Activated T-helper 17 cell treated with anti-CD3 and anti-CD28 coated beads, Interleukin-2, amount 50 U/mL, for 72 hours (primary cell): ENCODE measurements around the gene TMEM138. TPM values are rescaled to one million over a fixed set of nuclear protein-coding genes. Genes with fewer than 3 reads are reported as not detected.

ENCODE experiments used
- ATAC-seq: fragments of 150-1000 bp; cut with Tn5 transposase; replicated peaks from 2 replicates; pipeline ENCODE4 v1.10.0; 2021; ENCODE audit warnings: mild to moderate bottlenecking, moderate library complexity
- H3K27ac Mint-ChIP-seq: one replicate; pipeline ENCODE4 v1.8.0; 2022; ENCODE audit warnings: mixed read lengths
- H3K27me3 Mint-ChIP-seq: one replicate; pipeline ENCODE4 v1.8.0; 2022; ENCODE audit warnings: mixed read lengths
- H3K36me3 Mint-ChIP-seq: one replicate; pipeline ENCODE4 v1.8.0; 2022; ENCODE audit warnings: low read depth, mild to moderate bottlenecking, mixed read lengths
- H3K4me1 Mint-ChIP-seq: one replicate; pipeline ENCODE4 v1.8.0; 2022; ENCODE audit warnings: mixed read lengths
- H3K4me3 Mint-ChIP-seq: one replicate; pipeline ENCODE4 v1.8.0; 2022; ENCODE audit warnings: mild to moderate bottlenecking, mixed read lengths
- H3K9me3 Mint-ChIP-seq: one replicate; pipeline ENCODE4 v1.8.0; 2022; ENCODE audit warnings: mixed read lengths
- total RNA-seq, 2 donors: library from RNA; stranded (reverse); gene quantifications; one replicate each; pipeline ENCODE4 v1.2.3, GENCODE V29; 2022

The TMEM138 gene
- total RNA-seq, 2 donors from 2014 or later: 30.6 to 47.9 TPM

- Mint-ChIP-seq H3K9me3 (no peaks in the 10 kb centered on the region), H3K4me1 (peaks cover 12% of the 10 kb centered on the region), H3K4me3 (peak overlapping the region; percentile 91), H3K27ac (peak overlapping the region; percentile 94), H3K27me3 (no peaks in the 10 kb centered on the region), H3K36me3 (peaks cover 33% of the 10 kb centered on the region)
- no peak for ATAC-seq
These were observed 30.9 kb downstream of the TMEM138 start for GRCh38 chr11:61392981-61393595.

GRCh38 chr11:61401173-61401572 is 39.0 kb downstream of the TMEM138 start:
- peak overlapping the region; percentile 64 for H3K27ac Mint-ChIP-seq
- no peak overlapping the region for H3K4me3 Mint-ChIP-seq
- peaks cover 87% of the 10 kb centered on the region for H3K36me3 Mint-ChIP-seq
- no peak for ATAC-seq
- H3K4me1 Mint-ChIP-seq: no peaks in the 10 kb centered on the region
- no peaks in the 10 kb centered on the region for H3K9me3 Mint-ChIP-seq
- H3K27me3 Mint-ChIP-seq: no peaks in the 10 kb centered on the region

GRCh38 chr11:61401573-61401972 is 39.4 kb downstream of the TMEM138 start:
- no peak for ATAC-seq
- H3K9me3 Mint-ChIP-seq: no peaks in the 10 kb centered on the region
- H3K36me3 Mint-ChIP-seq: peaks cover 89% of the 10 kb centered on the region
- no peaks in the 10 kb centered on the region for H3K27me3 Mint-ChIP-seq
- H3K4me1 Mint-ChIP-seq: no peaks in the 10 kb centered on the region
- H3K4me3 Mint-ChIP-seq: no peak overlapping the region
- peak overlapping the region; percentile 51 for H3K27ac Mint-ChIP-seq

- H3K27ac Mint-ChIP-seq: no peak overlapping the region
- no peaks in the 10 kb centered on the region for H3K9me3 Mint-ChIP-seq
- H3K4me1 Mint-ChIP-seq: no peaks in the 10 kb centered on the region
- no peak overlapping the region for H3K4me3 Mint-ChIP-seq
- ATAC-seq: no peak
- H3K36me3 Mint-ChIP-seq: peaks cover 91% of the 10 kb centered on the region
- no peaks in the 10 kb centered on the region for H3K27me3 Mint-ChIP-seq
These were observed 41.5 kb downstream of the TMEM138 start for GRCh38 chr11:61403658-61404057.

GRCh38 chr11:61404103-61404502 is 41.9 kb downstream of the TMEM138 start:
- no peak for ATAC-seq

GRCh38 chr11:61404641-61405040 is 42.5 kb downstream of the TMEM138 start:
- H3K4me3 Mint-ChIP-seq: no peak overlapping the region
- no peak for ATAC-seq
- no peaks in the 10 kb centered on the region for H3K9me3 Mint-ChIP-seq
- peak overlapping the region; percentile 5 for H3K27ac Mint-ChIP-seq
- H3K4me1 Mint-ChIP-seq: no peaks in the 10 kb centered on the region
- H3K36me3 Mint-ChIP-seq: peaks cover 95% of the 10 kb centered on the region
- H3K27me3 Mint-ChIP-seq: no peaks in the 10 kb centered on the region

More at GRCh38 chr11:61404103-61404502, 41.9 kb downstream of the TMEM138 start:
- Mint-ChIP-seq H3K4me3 (no peak overlapping the region), H3K27me3 (no peaks in the 10 kb centered on the region), H3K4me1 (no peaks in the 10 kb centered on the region), H3K36me3 (peaks cover 91% of the 10 kb centered on the region), H3K9me3 (no peaks in the 10 kb centered on the region), H3K27ac (no peak overlapping the region)

- H3K27ac Mint-ChIP-seq: no peak overlapping the region
These were observed 43.9 kb downstream of the TMEM138 start for GRCh38 chr11:61406067-61406466.

GRCh38 chr11:61406991-61407728 is 45.0 kb downstream of the TMEM138 start:
- H3K27me3 Mint-ChIP-seq: no peaks in the 10 kb centered on the region
- no peaks in the 10 kb centered on the region for H3K9me3 Mint-ChIP-seq
- peaks cover 4% of the 10 kb centered on the region for H3K4me1 Mint-ChIP-seq
- ATAC-seq: no peak
- peaks cover 100% of the 10 kb centered on the region for H3K36me3 Mint-ChIP-seq
- no peak overlapping the region for H3K27ac Mint-ChIP-seq
- H3K4me3 Mint-ChIP-seq: no peak overlapping the region

More at GRCh38 chr11:61406067-61406466, 43.9 kb downstream of the TMEM138 start:
- H3K9me3 Mint-ChIP-seq: no peaks in the 10 kb centered on the region
- H3K4me1 Mint-ChIP-seq: no peaks in the 10 kb centered on the region
- peaks cover 99% of the 10 kb centered on the region for H3K36me3 Mint-ChIP-seq
- ATAC-seq: no peak
- H3K4me3 Mint-ChIP-seq: no peak overlapping the region
- no peaks in the 10 kb centered on the region for H3K27me3 Mint-ChIP-seq

GRCh38 chr11:61411589-61411988 is 49.4 kb downstream of the TMEM138 start:
- Mint-ChIP-seq H3K9me3 (no peaks in the 10 kb centered on the region), H3K4me3 (no peak overlapping the region), H3K4me1 (peaks cover 4% of the 10 kb centered on the region), H3K27me3 (no peaks in the 10 kb centered on the region), H3K27ac (peak overlapping the region; percentile 46), H3K36me3 (peaks cover 100% of the 10 kb centered on the region)
- no peak for ATAC-seq

- no peaks in the 10 kb centered on the region for H3K27me3 Mint-ChIP-seq
- peaks cover 8% of the 10 kb centered on the region for H3K4me1 Mint-ChIP-seq
- H3K36me3 Mint-ChIP-seq: peaks cover 100% of the 10 kb centered on the region
- no peak overlapping the region for H3K4me3 Mint-ChIP-seq
- H3K9me3 Mint-ChIP-seq: no peaks in the 10 kb centered on the region
- no peak for ATAC-seq
- peak overlapping the region; percentile 16 for H3K27ac Mint-ChIP-seq
These were observed 51.3 kb downstream of the TMEM138 start for GRCh38 chr11:61413496-61413895.

- peaks cover 100% of the 10 kb centered on the region for H3K36me3 Mint-ChIP-seq
- H3K4me1 Mint-ChIP-seq: peaks cover 8% of the 10 kb centered on the region
- no peaks in the 10 kb centered on the region for H3K9me3 Mint-ChIP-seq
- H3K4me3 Mint-ChIP-seq: no peak overlapping the region
- H3K27me3 Mint-ChIP-seq: no peaks in the 10 kb centered on the region
- peak overlapping the region; percentile 80 for H3K27ac Mint-ChIP-seq
- ATAC-seq: no peak
These were observed 52.4 kb downstream of the TMEM138 start for GRCh38 chr11:61414547-61414946.

GRCh38 chr11:61415381-61415780 is 53.2 kb downstream of the TMEM138 start:
- Mint-ChIP-seq H3K4me3 (no peak overlapping the region), H3K4me1 (peaks cover 8% of the 10 kb centered on the region), H3K9me3 (no peaks in the 10 kb centered on the region), H3K27me3 (no peaks in the 10 kb centered on the region), H3K27ac (peak overlapping the region; percentile 80), H3K36me3 (peaks cover 100% of the 10 kb centered on the region)
- no peak for ATAC-seq

GRCh38 chr11:61416941-61417340 is 54.8 kb downstream of the TMEM138 start:
- Mint-ChIP-seq H3K4me3 (no peak overlapping the region), H3K36me3 (peaks cover 100% of the 10 kb centered on the region), H3K27ac (peak overlapping the region; percentile 32), H3K9me3 (no peaks in the 10 kb centered on the region), H3K27me3 (no peaks in the 10 kb centered on the region), H3K4me1 (peaks cover 9% of the 10 kb centered on the region)
- ATAC-seq: no peak

- Mint-ChIP-seq H3K27ac (peak overlapping the region; percentile 84), H3K36me3 (peaks cover 100% of the 10 kb centered on the region), H3K4me3 (no peak overlapping the region), H3K4me1 (peaks cover 12% of the 10 kb centered on the region), H3K27me3 (no peaks in the 10 kb centered on the region), H3K9me3 (no peaks in the 10 kb centered on the region)
- ATAC-seq: no peak
These were observed 55.5 kb downstream of the TMEM138 start for GRCh38 chr11:61417670-61418069.

GRCh38 chr11:61418136-61418535 is 56.0 kb downstream of the TMEM138 start:
- H3K27ac Mint-ChIP-seq: peak overlapping the region; percentile 84
- ATAC-seq: peak; percentile 56
- no peaks in the 10 kb centered on the region for H3K9me3 Mint-ChIP-seq
- H3K4me1 Mint-ChIP-seq: peaks cover 13% of the 10 kb centered on the region
- no peaks in the 10 kb centered on the region for H3K27me3 Mint-ChIP-seq
- no peak overlapping the region for H3K4me3 Mint-ChIP-seq
- peaks cover 100% of the 10 kb centered on the region for H3K36me3 Mint-ChIP-seq
